ENCODE results near the gene CLK4. TPM values are rescaled to one million over a fixed set of nuclear protein-coding genes. Genes with fewer than 3 reads are reported as not detected.

The CLK4 gene
- total and polyA plus RNA-seq, 2 of the 8 experiments (the other 6 are each of a cell fraction or from before 2014, with no cell fraction given): 8.1 to 12.6 TPM

GRCh38 chr5:178667101-178667500 is 40.3 kb upstream of the CLK4 start:
- Histone ChIP-seq H4K91ac (replicated peaks; ENCODE audit: insufficient read length, low read length) (no peak overlapping the region), H2BK5ac (ENCODE audit: low read depth, low read length) (no peak overlapping the region), H3K4me3 (ENCODE audit: extremely low read depth in 1 of 4, insufficient read depth in 2 of 4, low read depth in 3 of 4, low read length in 4 of 4) (no peak overlapping the region), H4K5ac (ENCODE audit: insufficient read length, low read depth, low read length) (no peak overlapping the region), H3K4me1 (replicated peaks in 1 of 4; ENCODE audit: control insufficient read depth in 3 of 4, insufficient read depth in 4 of 4, low read length in 3 of 4) (peaks cover 0 to 1% (median 0%) of the 10 kb centered on the region in 4 experiments; a peak in 1 of 7 replicates), H3K79me1 (ENCODE audit: low read depth, low read length) (no peaks in the 10 kb centered on the region), H3K14ac (ENCODE audit: insufficient read length) (no peak overlapping the region), H2BK15ac (ENCODE audit: low read length) (no peak overlapping the region), H2BK120ac (replicated peaks; ENCODE audit: low read depth, low read length) (no peak overlapping the region), H4K8ac (ENCODE audit: extremely low read depth, insufficient read depth, low read length) (no peak overlapping the region), H2AFZ (ENCODE audit: low read length) (no peak overlapping the region), H3K4ac (replicated peaks; ENCODE audit: insufficient read length, low read depth, low read length) (no peak overlapping the region), H2AK5ac (ENCODE audit: low read depth, low read length) (no peak overlapping the region), H4K20me1 (replicated peaks in 1 of 2; ENCODE audit: control insufficient read depth in 1 of 2, insufficient read depth in 2 of 2, low read length in 2 of 2) (no peaks in the 10 kb centered on the region), H3K18ac (ENCODE audit: extremely low read depth, low read length) (no peak overlapping the region), H3K9me3 (ENCODE audit: insufficient read depth in 2 of 2, low read depth in 1 of 2, low read length in 1 of 2) (peaks cover 8 to 10% of the 10 kb centered on the region in 2 experiments; a peak in 2 of 4 replicates), H3K9ac (replicated peaks in 1 of 4; ENCODE audit: extremely low read depth in 1 of 4, low read depth in 3 of 4, low read length in 3 of 4) (no peak overlapping the region), H2BK12ac (ENCODE audit: low read depth, low read length) (no peak overlapping the region), H3K23me2 (ENCODE audit: low read depth, low read length) (no peaks in the 10 kb centered on the region), H3K27ac (ENCODE audit: low read depth, low read length) (no peak overlapping the region), H3K23ac (ENCODE audit: insufficient read length) (no peak overlapping the region), H3K4me2 (ENCODE audit: insufficient read depth in 1 of 2, low read depth in 2 of 2, low read length in 2 of 2) (no peak overlapping the region), H3K27me3 (replicated peaks in 1 of 4; ENCODE audit: control insufficient read depth in 3 of 4, extremely low read depth in 1 of 4, insufficient read depth in 3 of 4, low read length in 3 of 4) (no peaks in the 10 kb centered on the region), H2BK20ac (ENCODE audit: low read length) (no peak overlapping the region), H3K36me3 (ENCODE audit: control insufficient read depth in 2 of 4, insufficient read depth in 4 of 4, low read length in 3 of 4) (no peaks in the 10 kb centered on the region), H3K79me2 (ENCODE audit: control insufficient read depth in 1 of 2, insufficient read depth in 2 of 2, low read length in 2 of 2) (no peaks in the 10 kb centered on the region), H3K56ac (replicated peaks; ENCODE audit: insufficient read length, low read depth, low read length) (no peak overlapping the region)
- FAIRE-seq: no peak
- ChIA-PET POLR2A (ENCODE audit: partially characterized antibody) (no interaction called here), CTCF (ENCODE audit: partially characterized antibody) (interaction anchor here (1.4 kb wide), 1 partner anchor 387 kb away, joined by 4 read pairs; no protein-coding TSS in a partner anchor)
- WGBS, 2 experiments (ENCODE audit: extremely low coverage in 1 of 2, insufficient coverage in 1 of 2, insufficient read length in 1 of 2, insufficient replicate concordance in 2 of 2, low coverage in 1 of 2, low lambda C conversion rate in 2 of 2, missing lambda C conversion rate in 1 of 2): 85% methylated on average over 5 of the region's 5 CpGs; no CpG with 5 or more reads in 1 of the 2 experiments
- no peak for DNase-seq (ENCODE audit: low read depth in 1 of 2, low spot score in 2 of 2)
- no peak for TF ChIP-seq HDAC6 (IDR thresholded peaks at IDR 0.05; ENCODE audit: low read depth, low read length)
- TF ChIP-seq POLR2A (IDR thresholded peaks at IDR 0.05; ENCODE audit: control extremely low read depth in 1 of 2, low read depth in 2 of 2, low read length in 2 of 2): no peak
- TF ChIP-seq, protein P1, sequence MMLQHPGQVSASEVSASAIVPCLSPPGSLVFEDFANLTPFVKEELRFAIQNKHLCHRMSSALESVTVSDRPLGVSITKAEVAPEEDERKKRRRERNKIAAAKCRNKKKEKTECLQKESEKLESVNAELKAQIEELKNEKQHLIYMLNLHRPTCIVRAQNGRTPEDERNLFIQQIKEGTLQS (IDR thresholded peaks at IDR 0.05; ENCODE audit: insufficient read depth, low read depth, low read length): no peak
- no peak for TF ChIP-seq TBP (IDR thresholded peaks at IDR 0.05; ENCODE audit: low read depth, low read length)
- no peak for TF ChIP-seq RNF2 (IDR thresholded peaks at IDR 0.05; ENCODE audit: borderline replicate concordance, low read depth, low read length, missing control alignments, poor library complexity, severe bottlenecking)
- no peak for TF ChIP-seq CTBP2 (IDR thresholded peaks at IDR 0.05; ENCODE audit: borderline replicate concordance, insufficient read depth, insufficient read length, low read length)
- no peak for TF ChIP-seq TEAD4 (IDR thresholded peaks at IDR 0.05; ENCODE audit: low read depth, low read length)
- TF ChIP-seq BCL11A (IDR thresholded peaks at IDR 0.05; ENCODE audit: low read depth in 2 of 2, low read length in 2 of 2): no peak
- no peak for TF ChIP-seq ASH2L (IDR thresholded peaks at IDR 0.05; ENCODE audit: low read length)
- no peak for TF ChIP-seq GABPA (IDR thresholded peaks at IDR 0.05; ENCODE audit: borderline replicate concordance, insufficient read depth, low read length)
- TF ChIP-seq TAF7 (optimal IDR thresholded peaks at IDR 0.05; ENCODE audit: borderline replicate concordance, low read depth, low read length): no peak
- TF ChIP-seq SRF (IDR thresholded peaks at IDR 0.05; ENCODE audit: low read depth, low read length): no peak
- no peak for TF ChIP-seq EP300 (IDR thresholded peaks at IDR 0.05; ENCODE audit: borderline replicate concordance in 1 of 2, low read depth in 2 of 2, low read length in 2 of 2)
- no peak for TF ChIP-seq CEBPB (IDR thresholded peaks at IDR 0.05; ENCODE audit: low read depth, low read length)

All from H1 (cell line).